Spinal cord (tissue), 10 donors: Measurements from ENCODE around the gene AZU1. TPM values are rescaled to one million over a fixed set of nuclear protein-coding genes. Genes with fewer than 3 reads are reported as not detected.

Experiments used
- DNase-seq, 6 donors: peaks; one replicate each; pipeline versions ENCODE4 v3.0.0 to v3.0.0-alpha.2; 2013 to 2015; ENCODE audit warnings: low spot score in 6 of 6, low read depth in 4 of 6
- H3K27ac ChIP-seq: one replicate; pipeline ENCODE4 v1.5.1; 2013; ENCODE audit warnings: low read depth, low read length, control low read depth
- H3K27me3 ChIP-seq: one replicate; pipeline ENCODE4 v1.6.1; 2013; ENCODE audit warnings: low read length; ENCODE audit not compliant: control insufficient read depth, insufficient read depth
- H3K36me3 ChIP-seq: one replicate; pipeline ENCODE4 v1.6.1; 2013; ENCODE audit warnings: low read length; ENCODE audit not compliant: control insufficient read depth, insufficient read depth
- H3K4me1 ChIP-seq: one replicate; pipeline ENCODE4 v1.6.1; 2013; ENCODE audit warnings: low read length; ENCODE audit not compliant: control insufficient read depth, insufficient read depth
- H3K4me3 ChIP-seq: one replicate; pipeline ENCODE4 v1.5.1; 2013; ENCODE audit warnings: low read depth, low read length, control low read depth
- H3K9me3 ChIP-seq: one replicate; pipeline ENCODE4 v1.6.1; 2013; ENCODE audit warnings: low read length; ENCODE audit not compliant: control insufficient read depth, insufficient read depth
- WGBS: methylation state at CpG from one replicate; pipeline ENCODE4 v1.1.5; 2013; ENCODE audit warnings: missing lambda C conversion rate; ENCODE audit not compliant: insufficient coverage; 5-methylcytosine and 5-hydroxymethylcytosine counted together
- polyA plus RNA-seq, 2 donors: library from polyadenylated mRNA; unstranded; fragments of 120-200 nt; gene quantifications; one replicate each; pipeline ENCODE4 v1.2.1, GENCODE V29; 2013; ENCODE audit not compliant: insufficient read length in 2 of 2
- total RNA-seq, 2 donors: library from RNA; depleted of rRNA in 1 of 2; stranded (reverse); fragments of 120-200 nt in 1 of 2; fragments of >200 nt in 1 of 2; gene quantifications; one replicate each; pipeline versions ENCODE4 v1.2.3 to v1.2.4, GENCODE V29; 2013 to 2014
- donor health status: healthy.

Gene AZU1
- total and polyA plus RNA-seq, 4 donors, result 2.0 to 14.2 (median 3.3) TPM

DNA sequence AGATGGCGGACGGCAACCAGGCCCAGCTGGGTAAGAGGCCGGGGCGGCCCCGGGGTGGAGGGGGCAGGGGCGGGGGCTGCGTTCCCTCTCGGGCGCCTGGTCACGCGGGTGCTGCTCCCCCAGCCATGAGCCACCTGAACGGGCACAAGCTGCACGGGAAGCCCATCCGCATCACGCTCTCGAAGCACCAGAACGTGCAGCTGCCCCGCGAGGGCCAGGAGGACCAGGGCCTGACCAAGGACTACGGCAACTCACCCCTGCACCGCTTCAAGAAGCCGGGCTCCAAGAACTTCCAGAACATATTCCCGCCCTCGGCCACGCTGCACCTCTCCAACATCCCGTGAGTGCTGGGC, 19.2 kb upstream of the AZU1 start:
- Histone ChIP-seq H3K9me3 (no peaks in the 10 kb centered on the region), H3K4me1 (peaks cover 5% of the 10 kb centered on the region), H3K27me3 (no peaks in the 10 kb centered on the region), H3K4me3 (no peak overlapping the region), H3K36me3 (peaks cover 95% of the 10 kb centered on the region), H3K27ac (no peak overlapping the region)
- WGBS, result 90% methylated on average over 21 of the region's 26 CpGs
- DNase-seq, result no peak

DNA sequence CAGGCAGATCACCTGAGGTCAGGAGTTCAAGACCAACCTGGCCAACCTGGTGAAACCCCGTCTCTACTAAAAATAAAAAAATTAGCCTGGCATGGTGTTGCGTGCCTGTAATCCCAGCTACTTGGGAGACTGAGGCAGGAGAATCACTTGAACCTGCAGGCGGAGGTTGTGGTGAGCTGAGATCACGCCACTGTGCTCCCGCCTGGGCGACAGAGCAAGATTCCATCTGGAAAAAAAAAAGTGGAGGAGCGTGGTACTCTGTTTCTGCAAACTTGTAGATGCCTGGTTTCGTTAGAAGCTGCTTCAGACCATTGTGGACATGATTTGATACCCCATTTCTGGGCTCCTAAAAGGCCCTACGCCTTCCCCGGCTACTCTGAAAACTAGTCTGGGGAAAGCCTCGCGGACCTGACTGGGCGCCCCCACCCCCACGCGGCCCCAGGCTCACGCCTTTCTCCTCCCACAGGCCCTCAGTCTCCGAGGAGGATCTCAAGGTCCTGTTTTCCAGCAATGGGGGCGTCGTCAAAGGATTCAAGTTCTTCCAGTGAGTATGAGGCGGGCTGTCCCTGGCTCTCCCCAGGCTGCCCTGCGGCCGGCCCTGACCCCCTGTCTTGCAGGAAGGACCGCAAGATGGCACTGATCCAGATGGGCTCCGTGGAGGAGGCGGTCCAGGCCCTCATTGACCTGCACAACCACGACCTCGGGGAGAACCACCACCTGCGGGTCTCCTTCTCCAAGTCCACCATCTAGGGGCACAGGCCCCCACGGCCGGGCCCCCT, 17.4 kb upstream of the AZU1 start:
- DNase-seq, result no peak
- 78% methylated on average over 22 of the region's 30 CpGs for WGBS
- Histone ChIP-seq H3K27ac (no peak overlapping the region), H3K4me1 (no peaks in the 10 kb centered on the region), H3K4me3 (no peak overlapping the region), H3K9me3 (no peaks in the 10 kb centered on the region), H3K27me3 (no peaks in the 10 kb centered on the region), H3K36me3 (peaks cover 95% of the 10 kb centered on the region)

DNA sequence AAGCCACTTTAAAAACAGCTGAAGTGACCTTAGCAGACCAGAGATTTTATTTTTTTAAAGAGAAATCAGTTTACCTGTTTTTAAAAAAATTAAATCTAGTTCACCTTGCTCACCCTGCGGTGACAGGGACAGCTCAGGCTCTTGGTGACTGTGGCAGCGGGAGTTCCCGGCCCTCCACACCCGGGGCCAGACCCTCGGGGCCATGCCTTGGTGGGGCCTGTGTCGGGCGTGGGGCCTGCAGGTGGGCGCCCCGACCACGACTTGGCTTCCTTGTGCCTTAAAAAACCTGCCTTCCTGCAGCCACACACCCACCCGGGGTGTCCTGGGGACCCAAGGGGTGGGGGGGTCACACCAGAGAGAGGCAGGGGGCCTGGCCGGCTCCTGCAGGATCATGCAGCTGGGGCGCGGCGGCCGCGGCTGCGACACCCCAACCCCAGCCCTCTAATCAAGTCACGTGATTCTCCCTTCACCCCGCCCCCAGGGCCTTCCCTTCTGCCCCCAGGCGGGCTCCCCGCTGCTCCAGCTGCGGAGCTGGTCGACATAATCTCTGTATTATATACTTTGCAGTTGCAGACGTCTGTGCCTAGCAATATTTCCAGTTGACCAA, 16.7 kb upstream of the AZU1 start:
- Histone ChIP-seq H3K36me3 (peaks cover 95% of the 10 kb centered on the region), H3K27ac (no peak overlapping the region), H3K9me3 (no peaks in the 10 kb centered on the region), H3K4me1 (no peaks in the 10 kb centered on the region), H3K27me3 (no peaks in the 10 kb centered on the region), H3K4me3 (no peak overlapping the region)
- no peak for DNase-seq
- 92% methylated on average over 11 of the region's 25 CpGs for WGBS

DNA sequence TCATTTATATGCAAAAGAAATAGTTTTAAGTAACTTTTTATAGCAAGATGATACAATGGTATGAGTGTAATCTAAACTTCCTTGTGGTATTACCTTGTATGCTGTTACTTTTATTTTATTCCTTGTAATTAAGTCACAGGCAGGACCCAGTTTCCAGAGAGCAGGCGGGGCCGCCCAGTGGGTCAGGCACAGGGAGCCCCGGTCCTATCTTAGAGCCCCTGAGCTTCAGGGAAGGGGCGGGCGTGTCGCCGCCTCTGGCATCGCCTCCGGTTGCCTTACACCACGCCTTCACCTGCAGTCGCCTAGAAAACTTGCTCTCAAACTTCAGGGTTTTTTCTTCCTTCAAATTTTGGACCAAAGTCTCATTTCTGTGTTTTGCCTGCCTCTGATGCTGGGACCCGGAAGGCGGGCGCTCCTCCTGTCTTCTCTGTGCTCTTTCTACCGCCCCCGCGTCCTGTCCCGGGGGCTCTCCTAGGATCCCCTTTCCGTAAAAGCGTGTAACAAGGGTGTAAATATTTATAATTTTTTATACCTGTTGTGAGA, 16.1 kb upstream of the AZU1 start:
- no peak for DNase-seq
- no peaks in the 10 kb centered on the region for H3K4me1 ChIP-seq
- no peaks in the 10 kb centered on the region for H3K27me3 ChIP-seq
- H3K27ac ChIP-seq, result no peak overlapping the region
- H3K9me3 ChIP-seq, result no peaks in the 10 kb centered on the region
- no peak overlapping the region for H3K4me3 ChIP-seq
- 95% methylated on average over 13 of the region's 20 CpGs for WGBS
- peaks cover 95% of the 10 kb centered on the region for H3K36me3 ChIP-seq

DNA sequence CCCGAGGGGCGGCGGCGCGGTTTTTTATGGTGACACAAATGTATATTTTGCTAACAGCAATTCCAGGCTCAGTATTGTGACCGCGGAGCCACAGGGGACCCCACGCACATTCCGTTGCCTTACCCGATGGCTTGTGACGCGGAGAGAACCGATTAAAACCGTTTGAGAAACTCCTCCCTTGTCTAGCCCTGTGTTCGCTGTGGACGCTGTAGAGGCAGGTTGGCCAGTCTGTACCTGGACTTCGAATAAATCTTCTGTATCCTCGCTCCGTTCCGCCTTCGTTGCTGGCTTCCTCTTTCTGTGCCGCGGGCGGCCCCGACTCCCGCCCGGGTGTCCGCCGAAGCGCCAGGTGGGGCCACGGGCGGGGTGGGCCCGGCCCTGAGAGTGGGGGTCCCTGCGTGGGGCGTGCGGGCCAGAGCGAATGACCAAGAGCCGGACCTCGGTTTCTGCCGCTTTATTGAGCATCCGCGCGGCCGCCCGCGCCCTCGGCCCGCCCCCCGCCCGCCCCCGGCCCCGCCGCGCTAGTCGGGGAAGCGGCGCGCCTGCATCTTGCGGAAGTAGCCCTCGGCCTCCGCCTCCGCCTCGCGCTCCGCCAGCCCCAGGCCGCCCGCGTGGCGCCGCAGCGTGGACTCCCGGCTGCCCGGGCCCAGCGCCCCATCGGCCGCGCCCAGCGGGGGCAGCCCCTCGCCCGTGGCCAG, 15.4 kb upstream of the AZU1 start:
- H3K27me3 ChIP-seq, result no peaks in the 10 kb centered on the region
- no peaks in the 10 kb centered on the region for H3K9me3 ChIP-seq
- H3K27ac ChIP-seq, result no peak overlapping the region
- 78% methylated on average over 55 of the region's 80 CpGs for WGBS
- H3K4me3 ChIP-seq, result no peak overlapping the region
- peaks cover 91% of the 10 kb centered on the region for H3K36me3 ChIP-seq
- no peaks in the 10 kb centered on the region for H3K4me1 ChIP-seq
- DNase-seq, result peak in 1 of 6 donors; percentile 25

DNA sequence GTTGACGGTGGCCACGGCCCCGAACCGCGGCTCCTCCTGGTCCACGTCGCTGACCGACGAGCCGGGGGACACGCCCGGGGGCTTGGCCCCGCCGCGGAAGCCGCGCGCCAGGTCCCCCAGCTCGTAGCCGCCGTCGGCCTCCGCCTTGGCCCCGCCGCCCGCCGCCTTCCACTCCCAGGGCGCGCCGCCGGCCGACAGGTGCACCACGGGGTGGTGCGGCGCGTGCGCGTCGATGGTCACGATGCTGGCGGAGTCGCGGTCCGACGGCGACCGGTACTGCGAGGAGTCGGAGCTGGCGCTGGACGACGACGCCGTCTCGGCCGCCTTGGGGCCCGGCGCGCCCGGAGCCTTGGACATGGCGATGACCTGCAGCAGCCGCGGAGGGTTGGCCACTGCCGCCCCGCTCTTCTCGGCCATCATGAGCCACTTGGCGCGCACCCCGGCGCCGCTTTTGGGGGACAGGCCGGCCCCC, 14.9 kb upstream of the AZU1 start:
- H3K4me3 ChIP-seq, result no peak overlapping the region
- H3K4me1 ChIP-seq, result no peaks in the 10 kb centered on the region
- peaks cover 89% of the 10 kb centered on the region for H3K36me3 ChIP-seq
- H3K27me3 ChIP-seq, result no peaks in the 10 kb centered on the region
- no peak overlapping the region for H3K27ac ChIP-seq
- WGBS, result 82% methylated on average over 66 of the region's 72 CpGs
- DNase-seq, result no peak
- no peaks in the 10 kb centered on the region for H3K9me3 ChIP-seq

DNA sequence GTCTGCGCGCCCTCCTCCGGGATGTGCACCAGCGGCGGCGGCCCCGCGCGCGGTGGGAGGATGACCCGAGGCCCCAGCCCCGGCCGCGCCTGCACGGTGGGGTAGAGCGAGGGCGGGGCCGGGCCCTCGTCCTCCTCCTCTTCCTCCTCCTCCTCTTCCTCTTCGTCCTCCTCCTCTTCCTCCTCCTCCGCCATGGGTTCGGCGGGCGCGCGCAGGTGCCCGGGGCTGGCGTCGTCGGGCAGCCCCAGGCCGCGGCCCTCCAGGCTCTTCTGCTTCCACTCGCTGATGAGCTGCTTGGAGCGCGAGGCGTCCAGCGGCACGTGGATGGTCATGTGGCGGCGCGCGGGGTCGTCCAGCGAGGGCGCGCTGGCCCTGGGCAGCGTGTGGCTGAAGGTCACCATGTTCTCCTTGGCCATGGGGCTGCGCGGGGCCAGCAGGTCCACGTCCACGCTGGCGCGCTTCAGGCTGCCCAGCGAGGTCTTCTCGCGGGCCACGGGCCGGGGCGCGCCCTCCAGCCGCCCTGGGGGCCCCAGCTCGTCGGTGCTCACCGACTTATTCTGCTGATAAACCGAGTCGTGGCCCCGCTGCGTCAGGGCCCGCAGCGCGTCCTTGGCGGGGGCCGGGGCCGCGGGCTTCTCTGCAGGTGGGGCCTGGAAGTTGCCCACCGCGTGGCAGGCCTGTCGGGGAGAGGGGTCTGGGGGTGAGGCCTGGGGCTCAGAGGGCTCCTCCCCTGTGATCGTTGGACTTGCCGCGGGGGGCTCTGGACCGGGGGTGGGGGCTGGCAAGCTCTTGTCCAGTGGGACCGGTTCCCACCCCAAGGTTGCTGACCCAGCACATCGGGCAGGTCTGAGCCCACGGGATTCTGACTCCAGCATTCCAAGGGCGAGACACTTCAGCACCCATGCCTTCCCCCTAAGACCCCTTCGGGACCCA, 14.2 kb upstream of the AZU1 start:
- H3K27ac ChIP-seq, result no peak overlapping the region
- DNase-seq, result no peak
- H3K36me3 ChIP-seq, result peaks cover 85% of the 10 kb centered on the region
- H3K9me3 ChIP-seq, result no peaks in the 10 kb centered on the region
- no peak overlapping the region for H3K4me3 ChIP-seq
- no peaks in the 10 kb centered on the region for H3K27me3 ChIP-seq
- H3K4me1 ChIP-seq, result no peaks in the 10 kb centered on the region
- WGBS, result 93% methylated on average over 76 of the region's 87 CpGs

DNA sequence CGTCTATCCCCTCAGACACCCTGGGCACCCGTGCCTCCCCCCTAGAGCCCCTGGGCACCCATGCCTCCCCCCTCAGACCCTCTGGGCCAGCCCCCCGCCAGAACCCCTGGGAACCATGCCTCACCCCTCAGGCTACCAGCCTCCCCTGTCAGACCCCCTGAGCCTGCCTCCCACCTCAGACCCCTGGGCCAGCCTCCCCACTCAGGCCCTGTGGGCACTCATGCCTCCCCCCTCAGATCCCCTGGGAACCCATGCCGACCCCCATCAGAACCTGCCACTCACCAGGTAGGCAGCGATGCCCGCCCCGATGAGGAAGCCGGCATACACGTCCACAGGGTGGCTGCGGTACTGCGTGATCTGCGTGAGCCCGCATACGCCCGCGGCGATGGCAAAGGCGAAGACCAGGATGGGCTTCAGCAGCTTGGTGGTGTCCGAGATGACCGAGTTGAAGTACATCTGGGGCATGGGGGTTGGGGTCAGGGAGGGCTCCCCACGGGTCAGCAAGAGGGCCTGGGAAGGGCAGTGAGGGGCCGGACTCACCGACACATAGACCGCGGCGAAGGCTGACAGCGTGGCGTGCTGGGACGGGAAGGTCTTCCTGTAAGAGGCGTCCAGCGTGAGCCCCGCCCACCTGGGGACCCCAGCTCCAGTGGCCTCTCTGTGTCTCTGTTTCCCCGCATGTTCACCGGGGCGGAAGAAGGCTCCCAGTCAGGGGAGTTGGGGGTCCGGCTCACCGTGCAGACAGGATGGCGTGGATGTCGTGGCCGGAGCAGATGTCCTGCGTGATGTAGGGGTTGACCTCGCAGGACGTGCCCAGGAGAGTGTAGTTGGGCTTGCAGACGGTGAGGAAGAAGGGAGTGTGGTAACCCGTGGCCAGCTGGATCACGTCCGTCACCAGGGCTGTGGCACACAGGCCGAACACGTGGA, 13.2 kb upstream of the AZU1 start:
- H3K36me3 ChIP-seq, result peaks cover 76% of the 10 kb centered on the region
- 94% methylated on average over 48 of the region's 49 CpGs for WGBS
- no peak for DNase-seq
- no peaks in the 10 kb centered on the region for H3K9me3 ChIP-seq
- no peak overlapping the region for H3K27ac ChIP-seq
- no peak overlapping the region for H3K4me3 ChIP-seq
- H3K4me1 ChIP-seq, result no peaks in the 10 kb centered on the region
- H3K27me3 ChIP-seq, result no peaks in the 10 kb centered on the region
